Activated naive CD8-positive, alpha-beta T cell (primary cell): ENCODE results near the gene TGM5.
A peak's percentile ranks its signal among the peaks of the same experiment; 100 is the strongest.
"Not testable (repeated sequence)": the region's sequence is repeated elsewhere in the genome, so short reads cannot be mapped to it uniquely, and the experiment has no call there.

ENCODE experiments used
- H3K27ac Mint-ChIP-seq: one replicate; pipeline ENCODE4 v1.8.0; 2021; ENCODE audit warnings: mixed read lengths
- H3K27me3 Mint-ChIP-seq: one replicate; pipeline ENCODE4 v1.8.0; 2021; ENCODE audit warnings: mixed read lengths
- H3K36me3 Mint-ChIP-seq: one replicate; pipeline ENCODE4 v1.8.0; 2021; ENCODE audit warnings: mixed read lengths
- H3K4me1 Mint-ChIP-seq: one replicate; pipeline ENCODE4 v1.8.0; 2021; ENCODE audit warnings: low read depth, mixed read lengths
- H3K4me3 Mint-ChIP-seq: one replicate; pipeline ENCODE4 v1.8.0; 2021; ENCODE audit warnings: mild to moderate bottlenecking, mixed read lengths
- H3K9me3 Mint-ChIP-seq: one replicate; pipeline ENCODE4 v1.8.0; 2021; ENCODE audit warnings: low read depth, mixed read lengths

The TGM5 gene

GRCh38 chr15:43242616-43243015 lies 24.1 kb downstream of the TGM5 start:
- no peaks in the 10 kb centered on the region for H3K36me3 Mint-ChIP-seq
- no peaks in the 10 kb centered on the region for H3K9me3 Mint-ChIP-seq
- no peak overlapping the region for H3K4me3 Mint-ChIP-seq
- no peaks in the 10 kb centered on the region for H3K4me1 Mint-ChIP-seq
- H3K27me3 Mint-ChIP-seq: peaks cover 2% of the 10 kb centered on the region
- no peak overlapping the region for H3K27ac Mint-ChIP-seq

GRCh38 chr15:43241100-43241499 lies 25.6 kb downstream of the TGM5 start:
- no peaks in the 10 kb centered on the region for H3K4me1 Mint-ChIP-seq
- H3K27ac Mint-ChIP-seq: no peak overlapping the region
- H3K27me3 Mint-ChIP-seq: peaks cover 2% of the 10 kb centered on the region
- H3K36me3 Mint-ChIP-seq: no peaks in the 10 kb centered on the region
- no peaks in the 10 kb centered on the region for H3K9me3 Mint-ChIP-seq
- no peak overlapping the region for H3K4me3 Mint-ChIP-seq

DNA sequence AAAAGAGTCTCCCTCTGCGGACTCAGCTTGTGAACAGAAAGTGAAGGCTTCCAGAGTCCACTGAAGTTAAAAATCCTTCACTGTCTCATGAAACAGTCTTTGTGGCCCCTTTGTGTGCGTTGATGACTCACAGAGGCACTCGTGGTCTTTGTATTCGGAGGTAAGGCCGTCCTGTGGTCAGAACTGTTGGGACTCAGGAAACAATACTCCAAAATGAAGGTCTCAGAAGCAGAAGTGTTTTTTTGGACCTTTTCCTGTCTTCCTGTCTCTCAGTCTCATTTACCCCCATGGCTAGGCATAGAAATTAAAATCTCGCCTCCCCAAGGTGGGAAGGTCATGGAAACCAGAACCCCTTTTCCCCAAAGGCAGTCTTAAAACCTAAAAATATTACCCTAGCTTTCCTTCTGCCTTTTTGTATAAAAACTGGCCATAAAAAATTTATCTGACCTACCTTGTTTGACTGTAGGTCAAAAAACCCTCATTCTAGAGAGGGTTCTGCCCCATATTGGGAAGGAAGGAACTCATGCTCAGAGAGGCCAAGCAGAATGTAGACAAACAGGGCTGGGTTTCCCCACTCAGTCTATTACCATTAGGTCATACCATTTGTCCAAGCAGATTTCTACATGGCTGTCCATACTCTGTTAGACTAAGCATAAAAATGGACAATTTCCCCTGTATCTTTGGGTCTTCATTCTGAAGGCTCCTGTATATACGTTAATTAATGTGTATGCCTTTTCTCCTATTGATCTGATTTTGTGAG lies 26.8 kb downstream of the TGM5 start:
- H3K4me1 Mint-ChIP-seq: no peaks in the 10 kb centered on the region
- no peaks in the 10 kb centered on the region for H3K36me3 Mint-ChIP-seq
- H3K27me3 Mint-ChIP-seq: peaks cover 2% of the 10 kb centered on the region
- H3K4me3 Mint-ChIP-seq: no peak overlapping the region
- no peak overlapping the region for H3K27ac Mint-ChIP-seq
- no peaks in the 10 kb centered on the region for H3K9me3 Mint-ChIP-seq

GRCh38 chr15:43238671-43239131 lies 28.0 kb downstream of the TGM5 start:
- H3K27ac Mint-ChIP-seq: no peak overlapping the region
- H3K4me1 Mint-ChIP-seq: no peaks in the 10 kb centered on the region

GRCh38 chr15:43237842-43238470 lies 28.8 kb downstream of the TGM5 start:
- no peaks in the 10 kb centered on the region for H3K9me3 Mint-ChIP-seq
- H3K27me3 Mint-ChIP-seq: peaks cover 2% of the 10 kb centered on the region
- no peaks in the 10 kb centered on the region for H3K36me3 Mint-ChIP-seq
- H3K4me1 Mint-ChIP-seq: no peaks in the 10 kb centered on the region
- H3K4me3 Mint-ChIP-seq: no peak overlapping the region
- H3K27ac Mint-ChIP-seq: no peak overlapping the region

More at GRCh38 chr15:43238671-43239131, 28.0 kb downstream of the TGM5 start:
- no peaks in the 10 kb centered on the region for H3K9me3 Mint-ChIP-seq
- H3K36me3 Mint-ChIP-seq: no peaks in the 10 kb centered on the region
- H3K4me3 Mint-ChIP-seq: no peak overlapping the region
- peaks cover 2% of the 10 kb centered on the region for H3K27me3 Mint-ChIP-seq

- no peaks in the 10 kb centered on the region for H3K36me3 Mint-ChIP-seq
- no peak overlapping the region for H3K27ac Mint-ChIP-seq
- no peak overlapping the region for H3K4me3 Mint-ChIP-seq
- H3K9me3 Mint-ChIP-seq: no peaks in the 10 kb centered on the region
- H3K27me3 Mint-ChIP-seq: peaks cover 2% of the 10 kb centered on the region
- no peaks in the 10 kb centered on the region for H3K4me1 Mint-ChIP-seq
Measured at GRCh38 chr15:43235536-43235935, 31.2 kb downstream of the TGM5 start.

- no peak overlapping the region for H3K27ac Mint-ChIP-seq
- no peaks in the 10 kb centered on the region for H3K9me3 Mint-ChIP-seq
- no peak overlapping the region for H3K4me3 Mint-ChIP-seq
- no peaks in the 10 kb centered on the region for H3K36me3 Mint-ChIP-seq
- no peaks in the 10 kb centered on the region for H3K4me1 Mint-ChIP-seq
- H3K27me3 Mint-ChIP-seq: peaks cover 2% of the 10 kb centered on the region
Measured at GRCh38 chr15:43232289-43232874, 34.3 kb downstream of the TGM5 start.

DNA sequence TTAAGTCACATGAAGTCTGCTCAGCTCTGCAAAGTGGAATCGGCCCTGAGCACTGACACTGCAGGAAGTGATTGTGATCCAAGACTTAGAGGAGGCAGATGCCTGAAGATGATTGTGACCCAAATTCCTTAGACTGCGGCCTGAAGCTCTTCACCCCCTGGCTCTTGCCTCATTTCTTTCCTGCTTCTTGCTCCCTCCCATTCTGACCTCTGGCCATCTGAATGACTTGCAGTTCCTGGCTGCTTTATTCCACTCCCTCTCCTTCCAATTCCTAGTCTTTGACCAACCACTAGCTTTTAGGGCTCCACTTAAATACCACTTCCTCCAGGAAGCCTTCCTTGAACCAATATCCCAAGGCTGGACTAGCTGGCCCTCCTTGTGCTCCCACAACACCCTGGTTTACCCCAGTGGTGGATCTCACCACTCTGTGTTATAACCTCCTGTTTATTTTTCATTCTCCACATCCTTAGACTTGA lies 36.0 kb downstream of the TGM5 start:
- Mint-ChIP-seq H3K27me3 (peaks cover 3% of the 10 kb centered on the region), H3K9me3 (no peaks in the 10 kb centered on the region), H3K4me1 (peaks cover 3% of the 10 kb centered on the region), H3K36me3 (no peaks in the 10 kb centered on the region), H3K27ac (no peak overlapping the region), H3K4me3 (no peak overlapping the region)

DNA sequence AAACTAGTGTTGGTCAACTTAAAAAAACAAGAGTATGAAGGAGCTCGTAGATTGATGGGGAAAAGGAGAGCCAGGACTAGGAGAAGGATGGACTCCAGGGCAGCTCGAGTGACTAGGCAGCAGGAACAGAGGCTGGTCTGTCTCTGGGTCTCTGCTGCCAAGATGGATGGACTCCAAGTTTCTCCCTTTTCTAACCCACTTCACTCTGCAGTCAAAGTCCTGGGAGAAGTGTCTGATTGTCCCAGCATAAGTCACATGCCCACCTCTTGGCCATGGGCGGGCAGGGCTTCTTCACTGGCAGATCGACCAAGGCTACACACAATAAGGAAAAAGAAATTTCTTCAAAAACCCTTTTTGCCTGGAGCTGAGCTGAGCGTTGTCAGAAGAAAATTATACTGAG lies 36.8 kb downstream of the TGM5 start:
- no peaks in the 10 kb centered on the region for H3K36me3 Mint-ChIP-seq

GRCh38 chr15:43226436-43227305 lies 40.1 kb downstream of the TGM5 start:
- Mint-ChIP-seq H3K27me3 (peaks cover 5% of the 10 kb centered on the region), H3K27ac (no peak overlapping the region), H3K36me3 (no peaks in the 10 kb centered on the region), H3K4me3 (no peak overlapping the region), H3K9me3 (no peaks in the 10 kb centered on the region), H3K4me1 (peaks cover 8% of the 10 kb centered on the region)

More for the DNA sequence above, 36.8 kb downstream of the TGM5 start:
- no peak overlapping the region for H3K4me3 Mint-ChIP-seq
- no peaks in the 10 kb centered on the region for H3K9me3 Mint-ChIP-seq
- H3K4me1 Mint-ChIP-seq: peaks cover 8% of the 10 kb centered on the region
- H3K27me3 Mint-ChIP-seq: peaks cover 5% of the 10 kb centered on the region
- no peak overlapping the region for H3K27ac Mint-ChIP-seq

DNA sequence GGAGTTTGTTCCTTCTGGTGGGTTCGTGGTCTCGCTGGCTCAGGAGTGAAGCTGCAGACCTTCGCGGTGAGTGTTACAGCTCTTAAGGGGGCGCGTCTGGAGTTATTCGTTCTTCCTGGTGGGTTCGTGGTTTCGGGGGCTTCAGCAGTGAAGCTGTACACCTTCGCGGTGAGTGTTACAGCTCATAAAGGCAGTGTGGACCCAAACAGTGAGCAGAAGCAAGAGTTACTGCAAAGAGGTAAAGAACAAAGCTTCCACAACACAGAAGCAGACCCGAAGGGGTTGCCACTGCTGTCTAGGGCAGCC lies 40.8 kb downstream of the TGM5 start:
- not testable (repeated sequence) for H3K36me3 Mint-ChIP-seq, H3K9me3 Mint-ChIP-seq, H3K27ac Mint-ChIP-seq, H3K4me1 Mint-ChIP-seq, H3K27me3 Mint-ChIP-seq
- H3K4me3 Mint-ChIP-seq: peak overlapping the region; percentile 47

DNA sequence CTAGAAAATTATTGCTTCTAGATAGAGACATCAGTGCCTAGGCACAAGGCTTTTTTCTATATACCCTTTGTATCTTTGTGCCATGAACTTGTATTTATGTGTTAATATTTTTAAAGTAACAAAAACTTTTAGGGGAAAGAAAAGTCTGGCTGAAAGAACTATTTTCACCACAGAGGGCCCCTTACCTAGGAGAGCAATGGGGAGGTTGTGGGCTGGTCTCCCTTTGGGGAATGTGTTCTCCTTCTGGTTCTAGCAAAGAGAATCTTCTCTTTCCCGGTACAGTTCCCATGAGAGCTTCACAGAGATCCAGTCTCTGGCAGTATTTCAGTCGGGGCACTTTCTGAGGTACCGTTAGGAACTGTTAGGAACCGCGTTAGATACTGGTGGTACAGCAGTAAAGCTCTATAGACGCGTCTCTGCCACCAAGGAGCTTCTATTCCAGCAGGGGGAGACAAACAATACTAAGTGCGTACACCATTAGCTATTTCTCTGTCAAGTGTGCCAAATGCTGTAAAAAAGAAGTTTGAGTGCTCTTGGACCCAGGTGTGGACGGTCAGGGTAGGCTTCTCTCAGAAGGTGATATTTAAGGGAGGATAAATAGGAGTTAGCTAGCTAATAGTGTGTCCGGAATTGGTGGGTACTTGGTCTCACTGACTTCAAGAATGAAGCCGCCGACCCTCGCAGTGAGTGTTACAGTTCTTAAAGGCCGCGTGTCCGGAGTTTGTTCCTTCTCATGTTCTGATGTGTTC lies 41.4 kb downstream of the TGM5 start:
- Mint-ChIP-seq H3K27me3 (peaks cover 5% of the 10 kb centered on the region), H3K4me1 (peaks cover 8% of the 10 kb centered on the region), H3K36me3 (no peaks in the 10 kb centered on the region), H3K4me3 (peak overlapping the region; percentile 47), H3K9me3 (no peaks in the 10 kb centered on the region), H3K27ac (no peak overlapping the region)

GRCh38 chr15:43221422-43221821 lies 45.3 kb downstream of the TGM5 start:
- no peak overlapping the region for H3K27ac Mint-ChIP-seq
- no peak overlapping the region for H3K4me3 Mint-ChIP-seq
- no peaks in the 10 kb centered on the region for H3K9me3 Mint-ChIP-seq
- H3K27me3 Mint-ChIP-seq: peaks cover 1% of the 10 kb centered on the region
- H3K4me1 Mint-ChIP-seq: peaks cover 8% of the 10 kb centered on the region
- no peaks in the 10 kb centered on the region for H3K36me3 Mint-ChIP-seq

DNA sequence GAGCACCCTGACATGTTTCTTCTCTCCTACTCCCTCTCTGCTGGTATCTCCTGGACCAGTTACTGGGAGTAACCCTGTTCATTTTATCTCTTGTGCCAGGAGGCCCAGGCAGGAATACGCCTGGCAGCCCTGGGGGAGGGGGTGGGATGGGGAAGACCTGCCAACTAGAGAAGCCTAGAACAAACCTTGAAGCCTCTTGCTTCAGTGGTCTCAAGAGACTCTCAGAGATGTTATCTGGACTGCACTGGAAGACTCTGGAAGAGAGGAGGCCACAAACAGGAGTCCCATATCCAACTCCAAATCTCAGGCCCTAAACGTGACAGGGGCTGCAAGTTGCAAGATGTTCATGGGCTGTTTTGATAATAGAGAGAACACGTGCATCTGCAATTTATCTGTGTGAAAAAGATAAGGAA lies 45.7 kb downstream of the TGM5 start, which contains the start of gene EPB42:
Gene EPB42 (minus strand): TSS at position 28 of the 413 bp plus-strand sequence. CDS start 193 bp downstream, outside the sequence.
- H3K9me3 Mint-ChIP-seq: no peaks in the 10 kb centered on the region
- peaks cover 7% of the 10 kb centered on the region for H3K4me1 Mint-ChIP-seq
- peaks cover 1% of the 10 kb centered on the region for H3K27me3 Mint-ChIP-seq
- no peak within 1 kb of the TSS for H3K27ac Mint-ChIP-seq
- no peak within 1 kb of the TSS for H3K4me3 Mint-ChIP-seq
- no peaks in the 10 kb centered on the region for H3K36me3 Mint-ChIP-seq
